ENCODE data around the gene MTX1. TPM values are rescaled to one million over a fixed set of nuclear protein-coding genes. Genes with fewer than 3 reads are reported as not detected.
A peak's percentile ranks its signal among the peaks of the same experiment; 100 is the strongest.
"Not testable (repeated sequence)": the region's sequence is repeated elsewhere in the genome, so short reads cannot be mapped to it uniquely, and the experiment has no call there.

The MTX1 gene
- total RNA-seq, 6 experiments from 2014 or later, result 49.8 to 55.4 (median 51.5) TPM

DNA sequence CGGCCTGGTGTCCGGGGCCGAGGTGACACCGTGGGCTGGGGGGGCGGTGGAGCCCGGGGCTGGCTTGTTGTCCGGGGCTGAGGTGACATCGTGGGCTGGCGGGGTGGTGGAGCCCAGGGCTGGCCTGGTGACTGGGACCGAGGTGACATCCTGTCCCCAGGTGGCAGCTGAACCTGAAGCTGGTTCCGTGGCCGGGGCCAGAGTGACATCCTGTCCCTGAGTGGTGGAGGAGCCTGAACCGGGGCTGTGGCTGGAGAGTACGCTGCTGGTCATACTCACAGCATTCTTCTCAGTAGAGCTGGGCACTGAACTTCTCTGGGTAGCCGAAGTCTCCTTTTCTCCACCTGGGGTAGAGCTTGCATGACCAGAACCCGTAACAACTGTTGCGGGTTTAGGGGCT, 16.6 kb upstream of the MTX1 start:
- peaks cover 12% of the 10 kb centered on the region for H3K27me3 Mint-ChIP-seq (ENCODE audit: insufficient read depth)
- peaks cover 11% of the 10 kb centered on the region for H3K36me3 Mint-ChIP-seq (ENCODE audit: low read depth)
- no peaks in the 10 kb centered on the region for H3K9me3 Mint-ChIP-seq
- TF ChIP-seq, protein P1, sequence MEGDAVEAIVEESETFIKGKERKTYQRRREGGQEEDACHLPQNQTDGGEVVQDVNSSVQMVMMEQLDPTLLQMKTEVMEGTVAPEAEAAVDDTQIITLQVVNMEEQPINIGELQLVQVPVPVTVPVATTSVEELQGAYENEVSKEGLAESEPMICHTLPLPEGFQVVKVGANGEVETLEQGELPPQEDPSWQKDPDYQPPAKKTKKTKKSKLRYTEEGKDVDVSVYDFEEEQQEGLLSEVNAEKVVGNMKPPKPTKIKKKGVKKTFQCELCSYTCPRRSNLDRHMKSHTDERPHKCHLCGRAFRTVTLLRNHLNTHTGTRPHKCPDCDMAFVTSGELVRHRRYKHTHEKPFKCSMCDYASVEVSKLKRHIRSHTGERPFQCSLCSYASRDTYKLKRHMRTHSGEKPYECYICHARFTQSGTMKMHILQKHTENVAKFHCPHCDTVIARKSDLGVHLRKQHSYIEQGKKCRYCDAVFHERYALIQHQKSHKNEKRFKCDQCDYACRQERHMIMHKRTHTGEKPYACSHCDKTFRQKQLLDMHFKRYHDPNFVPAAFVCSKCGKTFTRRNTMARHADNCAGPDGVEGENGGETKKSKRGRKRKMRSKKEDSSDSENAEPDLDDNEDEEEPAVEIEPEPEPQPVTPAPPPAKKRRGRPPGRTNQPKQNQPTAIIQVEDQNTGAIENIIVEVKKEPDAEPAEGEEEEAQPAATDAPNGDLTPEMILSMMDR (IDR thresholded peaks at IDR 0.05), result no peak
- DNase-seq, result no peak
- H3K4me1 Mint-ChIP-seq (ENCODE audit: low read depth), result peaks cover 36% of the 10 kb centered on the region
- no peak overlapping the region for H3K4me3 Mint-ChIP-seq
- H3K27ac Mint-ChIP-seq, result peak overlapping the region; percentile 55; the same call in 1 of the 2 replicates

DNA sequence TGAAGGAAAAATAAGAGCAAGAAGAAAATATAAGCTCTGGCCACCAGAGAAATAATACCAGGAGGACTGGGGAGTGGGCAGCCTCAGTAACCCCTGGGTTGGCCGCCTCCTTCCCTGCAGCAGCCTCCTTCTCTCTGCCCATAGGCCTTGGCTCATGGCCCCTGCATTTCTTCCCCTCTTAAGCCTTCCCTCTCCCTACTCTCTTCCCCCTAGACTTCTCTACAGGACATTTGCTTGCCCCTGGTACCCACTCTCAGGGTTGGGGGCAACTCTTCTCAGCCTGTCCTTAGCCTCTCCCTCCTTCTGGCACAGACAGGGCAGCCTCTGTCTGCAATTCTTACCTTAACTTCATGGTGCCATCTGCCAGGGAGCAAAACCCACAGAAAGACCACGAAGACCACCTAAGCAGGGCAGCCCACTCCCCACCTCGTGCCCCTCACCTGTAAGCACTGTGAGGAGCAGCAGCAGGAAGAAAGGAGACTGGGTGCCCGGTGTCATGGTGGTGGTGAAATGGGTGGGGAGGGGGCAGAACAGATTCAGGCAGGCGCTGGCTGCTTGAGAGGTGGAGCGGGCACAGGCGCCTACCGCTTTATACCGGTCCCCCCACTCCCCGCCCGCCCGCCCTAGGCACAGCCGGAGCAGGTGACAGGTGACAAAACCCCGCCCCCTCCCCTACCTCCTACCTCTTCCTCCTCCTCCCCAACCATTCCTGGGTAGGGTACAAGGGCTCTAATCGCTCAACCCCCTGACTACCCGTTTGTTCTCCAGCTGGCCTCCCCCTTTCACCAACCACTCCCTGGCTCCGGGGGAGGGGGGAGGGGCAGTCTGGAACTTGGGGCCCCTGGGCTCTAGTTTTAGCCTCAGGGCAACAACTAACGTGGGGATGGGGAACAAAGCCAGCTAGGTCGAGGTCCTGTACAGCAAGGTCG, 15.9 kb upstream of the MTX1 start:
- peaks cover 14% of the 10 kb centered on the region for H3K36me3 Mint-ChIP-seq (ENCODE audit: low read depth)
- H3K27ac Mint-ChIP-seq, result peak overlapping the region; percentile 99
- no peaks in the 10 kb centered on the region for H3K9me3 Mint-ChIP-seq
- peaks cover 32% of the 10 kb centered on the region for H3K4me1 Mint-ChIP-seq (ENCODE audit: low read depth)
- DNase-seq, result no peak
- peaks cover 12% of the 10 kb centered on the region for H3K27me3 Mint-ChIP-seq (ENCODE audit: insufficient read depth)
- TF ChIP-seq, protein P1 (IDR thresholded peaks at IDR 0.05), result no peak
- H3K4me3 Mint-ChIP-seq, result peak overlapping the region; percentile 90

DNA sequence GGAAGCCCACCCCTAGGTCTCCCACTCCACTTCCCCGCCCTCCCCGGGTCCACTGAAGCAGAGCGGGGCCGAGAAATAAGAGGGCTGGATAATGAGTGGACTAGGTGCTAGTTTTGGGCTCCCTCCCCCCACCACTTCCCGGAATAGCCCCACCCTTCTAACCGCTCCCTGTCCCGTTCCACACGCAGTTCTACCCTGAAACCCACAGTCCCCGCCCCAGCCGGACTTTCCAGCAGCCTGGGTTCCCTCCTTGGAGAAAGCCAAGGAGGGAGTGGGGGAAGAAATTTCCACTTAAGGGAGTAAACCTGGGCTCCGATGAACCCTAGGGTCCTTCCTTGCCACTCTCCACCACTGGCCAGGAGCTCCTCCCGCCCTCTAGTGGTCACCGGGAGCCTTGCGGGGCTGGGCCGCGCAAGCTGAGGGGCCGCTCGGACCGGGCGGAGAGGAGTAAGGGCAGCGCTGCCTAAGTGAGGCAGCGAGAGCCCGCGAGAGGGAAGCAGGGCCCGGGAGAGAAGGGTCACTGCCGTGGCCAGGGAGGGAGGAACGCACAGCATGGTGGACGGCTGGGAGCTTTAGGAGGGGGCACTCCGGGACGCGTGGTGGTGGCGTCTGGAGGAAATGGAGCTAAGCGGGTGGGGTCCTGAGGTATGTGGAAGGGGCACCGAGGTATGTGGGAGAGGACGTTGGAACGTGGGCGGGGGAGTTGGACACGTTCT, 15.1 kb upstream of the MTX1 start:
- no peaks in the 10 kb centered on the region for H3K9me3 Mint-ChIP-seq
- TF ChIP-seq, protein P1 (IDR thresholded peaks at IDR 0.05), result peak; percentile 98
- H3K27me3 Mint-ChIP-seq (ENCODE audit: insufficient read depth), result peaks cover 12% of the 10 kb centered on the region
- peak overlapping the region; percentile 99 for H3K27ac Mint-ChIP-seq
- peaks cover 17% of the 10 kb centered on the region for H3K36me3 Mint-ChIP-seq (ENCODE audit: low read depth)
- peak; percentile 82 for DNase-seq
- peak overlapping the region; percentile 90 for H3K4me3 Mint-ChIP-seq
- peaks cover 32% of the 10 kb centered on the region for H3K4me1 Mint-ChIP-seq (ENCODE audit: low read depth)

DNA sequence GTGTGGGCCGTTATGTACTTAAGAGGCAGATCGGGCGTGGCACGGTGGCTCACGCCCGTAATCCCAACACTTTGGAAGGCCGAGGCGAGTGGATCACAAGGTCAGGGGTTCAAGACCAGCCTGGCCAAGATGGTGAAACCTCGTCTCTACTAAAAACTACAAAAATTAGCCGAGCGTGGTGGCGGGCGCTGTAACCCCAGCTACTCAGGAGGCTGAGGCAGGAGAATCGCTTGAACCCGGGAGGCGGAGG, 14.6 kb upstream of the MTX1 start:
- H3K9me3 Mint-ChIP-seq, DNase-seq: not testable (repeated sequence)
- Mint-ChIP-seq H3K4me1 (ENCODE audit: low read depth) (peaks cover 32% of the 10 kb centered on the region), H3K27ac (peak overlapping the region; percentile 99), H3K36me3 (ENCODE audit: low read depth) (peaks cover 18% of the 10 kb centered on the region), H3K27me3 (ENCODE audit: insufficient read depth) (peaks cover 12% of the 10 kb centered on the region), H3K4me3 (peak overlapping the region; percentile 90)

DNA sequence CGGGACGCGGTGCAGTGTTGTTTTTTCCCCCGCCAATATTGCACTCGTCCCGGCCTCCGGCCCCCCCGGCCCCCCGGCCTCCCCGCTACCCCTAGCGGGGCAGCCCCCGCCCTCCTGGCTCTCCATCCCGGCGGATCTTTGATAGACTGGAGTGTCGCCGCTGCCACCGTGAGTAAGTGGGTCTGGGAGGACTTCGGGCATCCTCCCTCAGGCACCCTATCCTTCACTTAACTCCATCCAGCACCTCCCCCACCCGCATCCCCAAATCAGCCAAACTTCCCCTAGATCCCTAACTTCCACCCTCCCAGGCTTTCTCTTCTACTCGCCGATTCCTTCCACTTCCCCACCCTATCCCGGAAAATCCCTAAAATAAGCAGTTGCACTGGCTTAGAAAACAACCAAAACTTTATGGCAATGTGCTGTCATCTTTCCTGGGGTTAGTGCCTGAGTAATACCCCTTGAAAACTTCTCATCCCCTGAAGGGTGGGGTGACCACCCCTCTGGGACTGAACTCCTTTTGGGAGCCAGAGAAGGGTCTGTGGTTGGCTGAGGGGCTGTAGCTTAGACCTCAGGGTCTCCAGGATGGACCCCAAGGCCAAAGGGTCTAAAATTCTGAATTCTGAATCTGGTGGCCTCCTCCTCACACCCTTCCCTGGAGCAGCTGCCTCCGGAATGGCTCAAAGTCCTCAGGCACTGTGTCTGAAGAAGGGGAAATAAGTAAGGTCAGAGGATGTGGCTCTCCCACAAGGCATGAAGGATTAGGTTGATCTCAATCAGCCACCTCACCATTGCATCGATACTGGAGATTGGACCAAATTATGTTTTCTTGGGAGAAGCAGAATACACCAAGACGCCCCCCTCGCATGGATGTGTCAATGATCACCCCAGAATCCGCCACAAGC, 13.0 kb upstream of the MTX1 start:
- Mint-ChIP-seq H3K27ac (peak overlapping the region; percentile 86), H3K4me1 (ENCODE audit: low read depth) (peaks cover 32% of the 10 kb centered on the region), H3K36me3 (ENCODE audit: low read depth) (peaks cover 18% of the 10 kb centered on the region), H3K4me3 (peak overlapping the region; percentile 90), H3K27me3 (ENCODE audit: insufficient read depth) (peaks cover 16% of the 10 kb centered on the region), H3K9me3 (no peaks in the 10 kb centered on the region)
- TF ChIP-seq, protein P1 (IDR thresholded peaks at IDR 0.05), result no peak
- no peak for DNase-seq

Measured in HFFc6 (cell line).